Left lobe of liver (tissue), 2 donors: ENCODE data around the gene SPATA7. TPM values are rescaled to one million over a fixed set of nuclear protein-coding genes. Genes with fewer than 3 reads are reported as not detected.

ENCODE experiments used
- ATAC-seq: fragments of 200-7000 bp; cut with Tn5 transposase; one replicate; pipeline ENCODE4 v1.9.1; 2020; ENCODE audit warnings: mild to moderate bottlenecking, moderate library complexity
- DNase-seq: peaks from one replicate; pipeline ENCODE4 v3.0.0-alpha.2; 2020; ENCODE audit warnings: low spot score
- total RNA-seq: library from RNA; stranded (reverse); gene quantifications from one replicate; pipeline ENCODE4 v1.2.1, GENCODE V29; 2021
- donor health status: DM: no; HTN: no; CAD: no; lungs with moderate emphysema.
- donor health status: DM: no; HTN: yes; CAD: no.

Gene SPATA7
- total RNA-seq, 1 donor from 2014 or later: 3.2 TPM

DNA sequence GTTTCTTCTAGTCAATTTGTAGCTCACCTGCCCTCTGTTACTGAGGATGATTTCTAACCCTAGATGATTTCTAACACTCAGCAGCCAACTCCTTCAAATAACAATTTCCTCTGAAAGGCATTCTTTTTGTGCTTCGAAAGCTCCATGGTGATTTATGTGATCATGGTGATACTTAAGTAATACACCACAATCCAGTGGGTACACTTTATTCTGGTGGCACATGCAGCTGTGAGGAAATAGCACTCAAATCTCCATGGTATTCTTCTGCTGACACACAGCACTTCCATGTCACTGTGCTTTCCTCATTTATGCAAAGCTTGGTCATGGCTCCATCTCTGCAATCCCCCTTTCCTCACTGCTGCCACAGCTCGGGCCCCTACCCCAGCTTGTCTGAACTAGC, 95.6 kb downstream of the SPATA7 start:
- ATAC-seq: no peak
- no peak for DNase-seq

GRCh38 chr14:88481794-88482193, 96.3 kb downstream of the SPATA7 start:
- DNase-seq: no peak
- ATAC-seq: no peak

DNA sequence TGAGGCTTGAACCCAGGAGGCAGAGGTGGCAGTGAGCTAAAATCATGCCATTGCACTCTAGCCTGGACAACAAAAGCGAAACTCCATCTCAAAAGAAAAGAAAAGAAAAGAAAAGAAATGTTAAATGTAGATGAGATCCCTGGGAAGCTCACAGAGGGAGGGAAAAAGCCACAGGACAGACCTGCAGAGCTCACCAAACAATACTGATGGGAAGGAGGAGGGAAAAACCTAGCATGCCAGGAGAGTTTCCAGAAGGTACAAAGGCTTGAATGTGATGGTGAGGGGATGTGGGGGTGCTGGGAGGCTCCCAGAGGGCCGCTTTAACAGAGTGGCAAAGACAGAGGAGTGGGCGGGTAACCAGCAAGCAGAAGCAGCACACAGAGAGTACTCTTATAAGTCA, 97.1 kb downstream of the SPATA7 start:
- no peak for ATAC-seq
- no peak for DNase-seq

Other genes with a start within 250 kb of the SPATA7 start
- gene KCNK10, start 62.4 kb upstream of the SPATA7 start, total RNA-seq: not detected
- 12.6 TPM for gene PTPN21, start 169.3 kb downstream of the SPATA7 start, total RNA-seq
- gene ZC3H14, start 177.4 kb downstream of the SPATA7 start, total RNA-seq: 39.1 TPM